Fibroblast of lung (primary cell): ENCODE results near the gene CHAD. TPM values are rescaled to one million over a fixed set of nuclear protein-coding genes. Genes with fewer than 3 reads are reported as not detected.

Experiments used
- DNase-seq, 2 donors: peaks; one replicate each; pipeline versions ENCODE4 v3.0.0 to v3.0.0-alpha.2; 2010; ENCODE audit warnings: low read depth in 2 of 2
- H2AFZ ChIP-seq: 2 replicates; pipeline ENCODE4 v1.5.1; 2012; ENCODE audit warnings: low read length, control low read depth, inconsistent platforms
- H3K27ac ChIP-seq: 2 replicates; pipeline ENCODE4 v1.5.1; 2011; ENCODE audit warnings: low read length, control low read depth; ENCODE audit not compliant: insufficient read depth
- H3K27me3 ChIP-seq: 2 replicates; pipeline ENCODE4 v1.5.1; 2011; ENCODE audit warnings: mild to moderate bottlenecking, low read length; ENCODE audit not compliant: control insufficient read depth, insufficient read depth
- H3K36me3 ChIP-seq: 2 replicates; pipeline ENCODE4 v1.5.1; 2011; ENCODE audit warnings: low read length; ENCODE audit not compliant: control insufficient read depth, insufficient read depth
- H3K4me1 ChIP-seq: 2 replicates; pipeline ENCODE4 v1.5.1; 2011; ENCODE audit warnings: low read length; ENCODE audit not compliant: control insufficient read depth, insufficient read depth; ENCODE audit errors: extremely low read depth
- H3K4me2 ChIP-seq: 2 replicates; pipeline ENCODE4 v1.5.1; 2011; ENCODE audit warnings: low read length, control low read depth; ENCODE audit not compliant: insufficient read depth; ENCODE audit errors: extremely low read depth
- H3K4me3 ChIP-seq, 4 experiments: fragments of 200-600 bp in 1 of 4; sonication (generic) in 1 of 4; replicated peaks in 1 of 4; 2 replicates each; pipeline ENCODE4 v1.5.1; 2011 to 2016; ENCODE audit warnings: low read length in 4 of 4, low read depth in 3 of 4, mild to moderate bottlenecking in 3 of 4, control low read depth in 2 of 4, inconsistent platforms in 1 of 4, mixed read lengths in 1 of 4; ENCODE audit not compliant: insufficient read depth in 1 of 4; ENCODE audit errors: control extremely low read depth in 1 of 4
- H3K79me2 ChIP-seq: 2 replicates; pipeline ENCODE4 v1.5.1; 2012; ENCODE audit warnings: mild to moderate bottlenecking, low read length, inconsistent platforms; ENCODE audit not compliant: control insufficient read depth, insufficient read depth
- H3K9ac ChIP-seq: 2 replicates; pipeline ENCODE4 v1.5.1; 2011; ENCODE audit warnings: mild to moderate bottlenecking, low read length, control low read depth; ENCODE audit not compliant: insufficient read depth
- H3K9me3 ChIP-seq: 2 replicates; pipeline ENCODE4 v1.5.1; 2012; ENCODE audit warnings: low read depth, low read length; ENCODE audit not compliant: control insufficient read depth, insufficient read depth
- H4K20me1 ChIP-seq: 2 replicates; pipeline ENCODE4 v1.5.1; 2011; ENCODE audit warnings: low read length; ENCODE audit not compliant: control insufficient read depth, insufficient read depth; ENCODE audit errors: extremely low read depth
- EZH2 ChIP-seq: IDR thresholded peaks from 2 replicates; pipeline ENCODE4 v1.5.1; 2012; ENCODE audit warnings: low read length, control low read depth, mild to moderate bottlenecking; ENCODE audit errors: missing control alignments
- polyA plus RNA-seq, 2 donors: library from polyadenylated mRNA; depleted of rRNA in 1 of 2; stranded (reverse) in 1 of 2; unstranded in 1 of 2; fragments of >200 nt; gene quantifications; 2 replicates each; pipeline ENCODE4 v1.2.1, GENCODE V29; 2011 to 2012; ENCODE audit warnings: missing spikeins in 1 of 2
- total RNA-seq: library from RNA; depleted of rRNA; stranded (reverse); fragments of >200 nt; gene quantifications from 2 replicates; pipeline ENCODE4 v1.2.1, GENCODE V29; 2014
- TF ChIP-seq, protein P1 (sequence below), 2 donors: IDR thresholded peaks in 1 of 2; conservative IDR thresholded peaks in 1 of 2; 1 replicate in 1 of 2; 2 replicates in 1 of 2; pipeline ENCODE4 v1.5.1; 2011 to 2012; ENCODE audit warnings: low read length in 2 of 2, control low read depth in 1 of 2, inconsistent platforms in 1 of 2, low read depth in 1 of 2, mild to moderate bottlenecking in 1 of 2

Gene CHAD
- total and polyA plus RNA-seq, 2 donors (not counting 1 experiment from before 2014, with no cell fraction given): not detected

DNA sequence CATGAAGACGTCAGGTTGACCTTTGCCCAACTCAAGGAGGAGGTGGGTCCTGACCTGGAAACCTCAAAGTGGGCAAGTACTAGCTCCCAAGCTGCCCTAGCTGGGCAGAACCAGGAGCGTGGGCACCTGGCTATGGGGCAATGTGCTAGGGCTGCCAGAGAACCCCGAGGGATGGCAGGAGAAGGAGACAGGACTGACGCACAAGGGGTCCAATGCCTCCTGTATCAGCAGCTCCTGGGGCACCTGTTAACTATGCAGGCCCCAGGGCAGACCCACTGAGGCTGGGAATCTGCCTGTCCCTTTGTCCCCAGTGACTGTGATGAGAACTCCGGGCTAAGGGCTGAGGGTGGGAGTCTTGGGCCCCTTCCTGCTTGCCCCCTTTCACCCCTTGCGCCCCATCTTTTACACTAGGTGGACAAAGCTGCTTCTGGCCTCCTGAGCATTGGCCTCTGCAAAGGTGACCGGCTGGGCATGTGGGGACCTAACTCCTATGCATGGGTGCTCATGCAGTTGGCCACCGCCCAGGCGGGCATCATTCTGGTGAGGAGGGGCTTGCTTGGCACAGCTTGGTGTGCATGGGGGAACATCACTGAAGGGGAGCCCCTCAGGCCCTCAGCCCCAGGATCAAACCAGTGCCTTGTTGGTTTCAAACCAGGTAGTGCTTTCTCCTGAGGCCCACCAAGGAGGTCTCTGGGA, 7.7 kb downstream of the CHAD start:
- Histone ChIP-seq H3K4me2 (no peak overlapping the region), H3K4me1 (no peaks in the 10 kb centered on the region), H3K9ac (no peak overlapping the region), H3K4me3 (no peak overlapping the region), H3K36me3 (no peaks in the 10 kb centered on the region), H3K9me3 (no peaks in the 10 kb centered on the region), H3K79me2 (no peaks in the 10 kb centered on the region), H4K20me1 (no peaks in the 10 kb centered on the region), H2AFZ (no peak overlapping the region), H3K27me3 (no peaks in the 10 kb centered on the region), H3K27ac (no peak overlapping the region)
- TF ChIP-seq EZH2: no peak
- TF ChIP-seq, protein P1, sequence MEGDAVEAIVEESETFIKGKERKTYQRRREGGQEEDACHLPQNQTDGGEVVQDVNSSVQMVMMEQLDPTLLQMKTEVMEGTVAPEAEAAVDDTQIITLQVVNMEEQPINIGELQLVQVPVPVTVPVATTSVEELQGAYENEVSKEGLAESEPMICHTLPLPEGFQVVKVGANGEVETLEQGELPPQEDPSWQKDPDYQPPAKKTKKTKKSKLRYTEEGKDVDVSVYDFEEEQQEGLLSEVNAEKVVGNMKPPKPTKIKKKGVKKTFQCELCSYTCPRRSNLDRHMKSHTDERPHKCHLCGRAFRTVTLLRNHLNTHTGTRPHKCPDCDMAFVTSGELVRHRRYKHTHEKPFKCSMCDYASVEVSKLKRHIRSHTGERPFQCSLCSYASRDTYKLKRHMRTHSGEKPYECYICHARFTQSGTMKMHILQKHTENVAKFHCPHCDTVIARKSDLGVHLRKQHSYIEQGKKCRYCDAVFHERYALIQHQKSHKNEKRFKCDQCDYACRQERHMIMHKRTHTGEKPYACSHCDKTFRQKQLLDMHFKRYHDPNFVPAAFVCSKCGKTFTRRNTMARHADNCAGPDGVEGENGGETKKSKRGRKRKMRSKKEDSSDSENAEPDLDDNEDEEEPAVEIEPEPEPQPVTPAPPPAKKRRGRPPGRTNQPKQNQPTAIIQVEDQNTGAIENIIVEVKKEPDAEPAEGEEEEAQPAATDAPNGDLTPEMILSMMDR (conservative IDR thresholded peaks at IDR 0.05 in 1 of 2, IDR thresholded peaks at IDR 0.05 in 1 of 2; ENCODE audit: low read depth in 1 of 2, low read length in 2 of 2): no peak
- no peak for DNase-seq

DNA sequence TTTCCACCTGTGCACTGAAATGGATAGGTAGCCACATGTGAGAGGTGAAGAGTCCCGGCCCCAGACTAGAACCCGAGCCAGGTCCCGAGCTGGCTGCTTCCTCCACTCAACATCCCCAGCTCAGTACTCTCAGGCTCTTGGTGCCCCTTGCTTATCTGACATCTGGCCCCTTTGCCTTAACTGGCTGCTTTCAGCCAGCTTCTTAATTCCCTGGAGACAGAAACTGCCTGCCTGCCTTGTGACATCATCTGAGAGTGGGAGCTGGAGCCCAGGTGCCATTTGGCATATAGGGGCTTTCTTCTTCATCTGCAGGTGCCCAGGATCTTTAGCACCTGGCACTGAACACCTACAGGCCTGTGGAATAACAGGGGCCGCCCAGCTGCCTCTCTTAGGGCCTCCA, 8.9 kb downstream of the CHAD start:
- no peak for DNase-seq
- H3K27me3 ChIP-seq: no peaks in the 10 kb centered on the region

DNA sequence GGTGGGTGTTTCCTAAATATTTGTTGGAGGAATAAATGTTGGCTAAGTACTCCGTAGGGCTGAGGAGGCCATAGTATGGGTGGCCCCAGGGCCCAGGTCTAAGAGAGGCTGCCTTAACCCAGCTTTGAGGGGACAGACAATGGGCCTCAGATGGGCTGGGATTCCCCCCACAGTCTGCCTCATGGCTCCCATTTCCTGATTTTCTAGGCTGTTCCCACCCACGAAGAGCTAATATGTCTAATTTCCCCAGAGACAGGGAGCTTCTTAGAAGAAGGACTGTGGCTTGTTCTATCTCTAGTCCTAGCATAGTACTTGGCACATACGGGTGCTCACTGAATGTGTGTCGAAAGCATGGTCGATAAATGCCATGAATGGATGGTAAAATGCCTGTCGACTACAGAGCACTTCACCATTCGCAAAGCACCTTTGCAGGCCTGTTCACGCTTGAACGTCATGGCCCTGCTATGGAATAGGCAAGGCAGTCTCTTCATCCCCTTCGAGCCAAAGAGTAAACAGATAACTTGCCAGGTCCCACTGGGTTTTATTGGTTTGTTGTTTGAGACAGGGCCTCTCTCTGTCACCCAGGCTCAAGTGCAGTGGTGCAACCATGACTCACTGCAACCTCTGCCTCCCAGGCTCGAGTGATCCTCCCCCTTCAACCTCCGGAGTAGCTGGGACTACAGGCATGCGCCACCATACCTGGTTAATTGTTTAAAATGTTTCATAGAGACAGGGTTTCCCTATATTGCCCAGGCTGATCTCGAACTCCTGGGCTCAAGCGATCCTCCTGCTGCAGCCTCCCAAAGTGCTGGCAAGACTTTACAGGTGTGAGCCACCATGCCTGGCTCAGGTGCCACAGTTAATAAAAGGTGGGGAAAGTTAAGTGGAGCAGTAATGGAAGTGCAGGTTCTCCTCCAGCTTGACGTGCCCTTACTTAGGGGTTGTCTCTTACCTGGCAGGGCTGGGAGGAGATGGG, 9.7 kb downstream of the CHAD start:
- no peak overlapping the region for H2AFZ ChIP-seq
- no peak overlapping the region for H3K4me3 ChIP-seq
- no peaks in the 10 kb centered on the region for H4K20me1 ChIP-seq
- no peaks in the 10 kb centered on the region for H3K36me3 ChIP-seq
- no peaks in the 10 kb centered on the region for H3K4me1 ChIP-seq
- H3K27ac ChIP-seq: no peak overlapping the region
- TF ChIP-seq, protein P1 (conservative IDR thresholded peaks at IDR 0.05 in 1 of 2, IDR thresholded peaks at IDR 0.05 in 1 of 2; ENCODE audit: low read depth in 1 of 2, low read length in 2 of 2): no peak
- TF ChIP-seq EZH2: no peak
- H3K4me2 ChIP-seq: no peak overlapping the region
- peak in 1 of 2 donors; percentile 12 for DNase-seq
- H3K9ac ChIP-seq: no peak overlapping the region
- no peaks in the 10 kb centered on the region for H3K79me2 ChIP-seq
- H3K9me3 ChIP-seq: no peaks in the 10 kb centered on the region
- H3K27me3 ChIP-seq: no peaks in the 10 kb centered on the region

More for the DNA sequence above, 8.9 kb downstream of the CHAD start:
- Histone ChIP-seq H4K20me1 (no peaks in the 10 kb centered on the region), H3K4me2 (no peak overlapping the region), H3K4me1 (no peaks in the 10 kb centered on the region), H3K4me3 (no peak overlapping the region), H3K9me3 (no peaks in the 10 kb centered on the region), H3K27ac (no peak overlapping the region), H3K36me3 (no peaks in the 10 kb centered on the region), H3K79me2 (no peaks in the 10 kb centered on the region), H2AFZ (no peak overlapping the region), H3K9ac (no peak overlapping the region)
- TF ChIP-seq EZH2: no peak
- TF ChIP-seq, protein P1 (conservative IDR thresholded peaks at IDR 0.05 in 1 of 2, IDR thresholded peaks at IDR 0.05 in 1 of 2; ENCODE audit: low read depth in 1 of 2, low read length in 2 of 2): no peak
